HepG2 (cell line): ENCODE data around the gene CD81.

ENCODE experiments used
- GABPA ChIP-seq, 2 experiments: IDR thresholded peaks; 2 replicates each; pipeline ENCODE4 v1.6.1; 2011 to 2016; ENCODE audit warnings: low read depth in 2 of 2, low read length in 1 of 2, missing biosample characterization in 1 of 2, missing genetic modification characterization in 1 of 2
- MEF2D ChIP-seq: sonication (generic); formaldehyde crosslinking; IDR thresholded peaks from 2 replicates; pipeline ENCODE4 v1.5.1; 2020; ENCODE audit warnings: mild to moderate bottlenecking, missing genetic modification reagents
- PHF8 ChIP-seq: sonication (generic); formaldehyde crosslinking; IDR thresholded peaks from 2 replicates; pipeline ENCODE4 v1.5.0; 2020; ENCODE audit warnings: missing genetic modification reagents
- RAD21 ChIP-seq: fragments of 450-650 bp; formaldehyde crosslinking; IDR thresholded peaks from 2 replicates; pipeline ENCODE4 v1.5.0; 2020; ENCODE audit warnings: mild to moderate bottlenecking
- ZNF251 ChIP-seq: sonication (generic); formaldehyde crosslinking; IDR thresholded peaks from 2 replicates; pipeline ENCODE4 v1.9.0; 2021; ENCODE audit warnings: mild to moderate bottlenecking, missing genetic modification reagents
- ZNF776 ChIP-seq: sonication (generic); formaldehyde crosslinking; IDR thresholded peaks from 2 replicates; pipeline ENCODE4 v1.4.0; 2020; ENCODE audit warnings: mild to moderate bottlenecking, missing genetic modification reagents
- TF ChIP-seq, protein P1 (sequence below): sonication (generic); formaldehyde crosslinking; IDR thresholded peaks from 2 replicates; pipeline ENCODE4 v1.5.0; 2020; ENCODE audit warnings: mild to moderate bottlenecking, missing genetic modification reagents, moderate library complexity

DNA sequence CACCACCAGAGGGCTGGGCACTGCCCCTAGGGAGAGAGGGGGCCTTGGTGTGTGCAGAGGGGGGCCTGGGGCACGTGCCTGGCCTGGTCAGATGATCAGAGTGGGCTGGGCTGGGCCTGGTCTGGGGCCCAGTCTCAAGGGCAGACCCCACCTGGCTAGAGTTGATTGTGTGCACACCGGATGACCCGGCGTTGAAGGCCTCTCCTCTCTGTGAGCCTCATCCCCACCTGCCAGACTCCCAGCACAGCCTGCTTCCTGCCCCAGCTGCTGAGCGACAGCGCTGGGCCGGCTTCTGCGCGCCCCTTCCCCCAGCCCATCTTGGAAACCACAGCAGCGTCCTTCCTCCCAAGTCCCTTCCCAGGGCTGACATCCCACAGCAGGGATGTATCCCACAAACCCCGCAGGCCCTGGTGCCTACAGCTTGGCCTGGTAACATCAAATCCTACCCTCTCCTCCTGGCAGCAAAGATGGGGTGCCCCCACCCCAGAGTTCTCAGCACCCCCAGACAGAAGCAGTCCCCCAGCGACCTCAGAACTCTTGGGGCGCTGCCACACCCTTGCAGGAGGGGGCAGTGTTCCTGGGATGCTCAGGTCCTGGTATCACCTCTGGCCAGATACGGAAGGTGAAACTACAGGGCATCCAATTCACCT lies 12.4 kb downstream of the CD81 start:
- TF ChIP-seq GABPA (IDR thresholded peaks at IDR 0.05; ENCODE audit: low read depth, low read length) (no peak), GABPA (CRISPR knock-in tag; IDR thresholded peaks at IDR 0.05; ENCODE audit: low read depth) (no peak), ZNF251 (CRISPR knock-in tag) (no peak), MEF2D (CRISPR knock-in tag) (no peak), RAD21 (no peak), PHF8 (CRISPR knock-in tag) (no peak), ZNF776 (CRISPR knock-in tag) (no peak)
- TF ChIP-seq, protein P1, sequence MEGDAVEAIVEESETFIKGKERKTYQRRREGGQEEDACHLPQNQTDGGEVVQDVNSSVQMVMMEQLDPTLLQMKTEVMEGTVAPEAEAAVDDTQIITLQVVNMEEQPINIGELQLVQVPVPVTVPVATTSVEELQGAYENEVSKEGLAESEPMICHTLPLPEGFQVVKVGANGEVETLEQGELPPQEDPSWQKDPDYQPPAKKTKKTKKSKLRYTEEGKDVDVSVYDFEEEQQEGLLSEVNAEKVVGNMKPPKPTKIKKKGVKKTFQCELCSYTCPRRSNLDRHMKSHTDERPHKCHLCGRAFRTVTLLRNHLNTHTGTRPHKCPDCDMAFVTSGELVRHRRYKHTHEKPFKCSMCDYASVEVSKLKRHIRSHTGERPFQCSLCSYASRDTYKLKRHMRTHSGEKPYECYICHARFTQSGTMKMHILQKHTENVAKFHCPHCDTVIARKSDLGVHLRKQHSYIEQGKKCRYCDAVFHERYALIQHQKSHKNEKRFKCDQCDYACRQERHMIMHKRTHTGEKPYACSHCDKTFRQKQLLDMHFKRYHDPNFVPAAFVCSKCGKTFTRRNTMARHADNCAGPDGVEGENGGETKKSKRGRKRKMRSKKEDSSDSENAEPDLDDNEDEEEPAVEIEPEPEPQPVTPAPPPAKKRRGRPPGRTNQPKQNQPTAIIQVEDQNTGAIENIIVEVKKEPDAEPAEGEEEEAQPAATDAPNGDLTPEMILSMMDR (CRISPR knock-in tag): no peak
